ENCODE results near the gene ME2. TPM values are rescaled to one million over a fixed set of nuclear protein-coding genes. Genes with fewer than 3 reads are reported as not detected.
"Not testable (repeated sequence)": the region's sequence is repeated elsewhere in the genome, so short reads cannot be mapped to it uniquely, and the experiment has no call there.

Gene ME2
- 39.0 TPM for total RNA-seq

GRCh38 chr18:50878345-50879301, at the start of gene ME2:
Gene ME2, plus strand, starts transcription at chr18:50879118. Its CDS starts 16,703 bp downstream, at chr18:50895821.
- peak; percentile 94 for DNase-seq (ENCODE audit: low spot score)

DNA sequence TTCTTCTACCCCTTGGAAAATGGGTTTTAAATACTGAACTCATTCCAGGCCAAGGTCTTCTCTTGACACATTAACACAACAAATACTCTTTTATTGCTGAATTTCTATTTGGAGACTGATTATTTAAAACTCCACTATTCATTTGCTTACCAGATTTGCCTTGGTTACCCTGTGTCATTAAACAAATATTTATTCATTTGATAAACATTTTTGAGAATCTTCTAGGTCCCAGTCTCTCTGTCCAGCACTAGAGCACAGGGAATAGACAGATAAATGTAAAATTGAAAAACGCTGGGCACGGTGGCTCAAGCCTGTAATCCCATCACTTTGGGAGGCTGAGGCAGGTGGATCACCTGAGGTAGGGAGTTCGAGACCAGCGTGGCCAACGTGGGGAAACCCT, 49.3 kb upstream of the ME2 start:
- no peak for DNase-seq (ENCODE audit: low spot score)

- no peak for DNase-seq (ENCODE audit: low spot score)
These were observed 48.4 kb upstream of the ME2 start for GRCh38 chr18:50830544-50830943.

DNA sequence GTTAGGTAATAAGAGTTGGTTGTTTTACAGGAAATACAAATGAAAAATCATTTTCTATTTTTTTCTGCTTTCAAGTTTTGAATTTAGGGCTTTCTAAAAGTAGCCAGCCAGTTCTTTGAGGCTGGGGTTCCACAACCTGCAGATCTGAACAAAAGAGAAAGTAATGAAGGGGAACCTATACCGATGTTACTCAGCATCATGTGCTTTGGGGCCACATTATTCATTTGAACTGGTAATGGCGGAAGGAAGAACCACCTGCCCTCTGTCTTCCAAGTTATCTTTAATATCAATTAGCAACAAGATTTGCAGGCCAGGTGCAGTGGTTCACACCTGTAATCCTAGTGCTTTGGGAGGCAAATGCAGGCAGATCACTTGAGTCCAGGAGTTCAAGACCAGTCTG, 46.2 kb upstream of the ME2 start:
- DNase-seq (ENCODE audit: low spot score): no peak

- DNase-seq (ENCODE audit: low spot score): not testable (repeated sequence)
These were observed 45.4 kb upstream of the ME2 start for GRCh38 chr18:50833496-50833895.

DNA sequence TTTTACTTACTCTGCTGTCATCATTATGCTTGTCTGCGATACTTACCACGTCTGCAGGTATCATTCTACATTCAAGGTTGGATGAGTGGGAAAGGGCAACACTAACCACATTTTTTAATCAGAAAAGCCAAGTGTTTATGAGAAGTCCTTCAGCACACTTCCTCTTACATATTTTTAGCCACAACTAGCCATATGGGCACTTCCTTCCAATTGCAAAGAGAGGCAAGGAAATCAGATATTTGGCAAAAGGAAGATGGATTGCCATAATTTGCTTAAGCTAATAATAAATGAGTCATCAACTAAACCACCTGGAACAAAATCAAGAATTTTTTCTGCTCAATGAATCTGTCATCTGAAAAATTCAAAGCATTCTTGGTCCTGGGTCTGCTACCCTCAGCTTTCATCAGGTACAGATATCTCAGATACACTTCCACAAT, 42.4 kb upstream of the ME2 start:
- no peak for DNase-seq (ENCODE audit: low spot score)

DNA sequence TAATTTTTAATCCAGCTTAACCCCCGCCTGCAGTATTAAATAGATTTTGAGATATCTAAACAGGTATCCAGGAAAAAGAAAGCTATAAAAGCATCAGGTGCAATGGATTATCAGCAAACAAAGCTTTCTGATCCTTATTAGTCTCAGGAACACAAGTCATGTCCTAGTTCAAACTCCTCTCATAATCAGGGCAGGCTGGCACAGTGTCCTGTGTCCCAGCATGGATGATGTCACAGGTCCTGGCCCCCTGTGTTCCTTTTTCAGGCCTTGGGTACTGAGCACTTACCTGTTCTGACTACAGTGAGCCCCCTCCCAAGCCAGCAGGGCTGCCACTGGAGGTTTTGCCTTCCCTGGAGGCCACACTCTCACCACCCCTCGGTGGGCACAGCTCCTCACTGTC, 39.6 kb upstream of the ME2 start:
- DNase-seq (ENCODE audit: low spot score): no peak

GRCh38 chr18:50839996-50840395, 38.9 kb upstream of the ME2 start:
- DNase-seq (ENCODE audit: low spot score): no peak

DNA sequence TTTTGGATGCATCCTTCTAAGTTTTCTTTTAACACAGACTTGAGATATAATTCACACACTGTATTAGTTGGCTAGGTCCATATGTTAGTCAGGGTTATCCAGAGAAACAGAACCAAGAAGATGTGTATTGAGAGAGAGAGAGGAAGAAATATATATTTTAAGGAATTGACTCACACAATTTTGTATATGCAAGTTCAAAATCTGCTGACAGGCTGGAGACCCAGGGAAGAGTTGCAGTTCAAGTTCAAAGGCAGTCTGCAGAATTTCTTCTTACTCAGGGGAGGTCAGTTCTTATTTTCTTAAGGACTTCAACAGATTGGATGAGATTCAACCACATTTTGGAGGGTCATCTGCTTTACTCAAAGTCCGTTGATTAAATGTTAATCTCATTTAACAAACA, 36.1 kb upstream of the ME2 start:
- DNase-seq (ENCODE audit: low spot score): no peak

DNA sequence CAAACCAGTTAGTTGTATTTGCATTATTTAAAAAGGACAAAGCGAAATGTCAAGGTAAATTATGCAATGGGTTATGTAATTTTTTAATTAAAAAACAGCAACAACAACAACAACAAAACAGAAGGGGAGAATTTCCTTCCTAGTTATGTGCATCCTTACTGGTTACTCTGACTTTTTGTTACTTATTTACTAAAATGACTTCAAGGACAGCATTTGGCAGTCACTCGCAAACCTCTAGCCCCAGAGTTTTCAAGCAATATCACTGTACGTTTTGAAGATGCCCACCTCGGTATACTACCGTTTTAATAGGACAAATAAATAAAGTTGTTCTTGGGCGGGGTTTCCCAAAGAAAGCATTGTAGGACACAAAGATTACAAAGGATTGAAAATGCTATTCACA, 34.4 kb upstream of the ME2 start:
- no peak for DNase-seq (ENCODE audit: low spot score)

GRCh38 chr18:50844960-50845359, 34.0 kb upstream of the ME2 start:
- DNase-seq (ENCODE audit: low spot score): no peak

DNA sequence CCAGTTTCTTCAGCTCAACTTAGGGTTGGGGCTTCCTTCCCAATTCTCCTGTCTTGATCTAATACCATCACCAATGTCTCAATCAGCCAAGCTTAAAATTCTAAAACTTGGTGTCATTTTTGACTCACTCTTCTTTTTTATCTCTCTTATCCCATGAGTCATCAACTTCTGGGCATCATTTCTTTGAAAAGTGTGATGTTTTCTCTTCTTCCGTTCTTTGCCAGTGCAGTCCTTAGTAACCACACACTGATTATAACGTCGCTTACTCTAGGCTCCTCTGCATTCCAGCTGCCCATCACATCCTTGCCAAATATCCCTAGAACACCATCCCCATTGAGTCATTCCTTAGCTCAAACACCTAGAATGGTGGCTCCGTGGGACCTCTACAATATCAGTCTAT, 31.7 kb upstream of the ME2 start:
- DNase-seq (ENCODE audit: low spot score): no peak

GRCh38 chr18:50848061-50848551, 30.8 kb upstream of the ME2 start:
- DNase-seq (ENCODE audit: low spot score): no peak

GRCh38 chr18:50848991-50849390, 29.9 kb upstream of the ME2 start:
- no peak for DNase-seq (ENCODE audit: low spot score)

DNA sequence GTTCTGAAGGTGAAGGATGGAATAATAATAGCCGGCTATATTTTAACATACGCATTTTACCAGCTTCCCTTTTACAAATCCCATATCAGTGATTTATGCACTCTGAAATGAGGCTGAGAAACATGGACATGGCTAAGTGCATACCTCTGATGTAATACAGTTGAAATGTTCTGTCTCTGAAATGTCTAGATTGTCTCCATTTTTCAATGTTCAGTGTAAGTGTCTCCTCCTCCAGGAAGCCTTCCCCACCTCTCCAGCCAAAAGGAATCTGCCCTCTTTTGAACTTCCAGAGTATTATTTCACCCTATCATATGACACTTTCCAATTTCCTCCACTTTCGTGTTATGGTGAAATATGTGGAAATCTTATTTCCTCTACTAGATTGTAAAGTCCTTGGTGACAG, 29.5 kb upstream of the ME2 start:
- DNase-seq (ENCODE audit: low spot score): no peak

DNA sequence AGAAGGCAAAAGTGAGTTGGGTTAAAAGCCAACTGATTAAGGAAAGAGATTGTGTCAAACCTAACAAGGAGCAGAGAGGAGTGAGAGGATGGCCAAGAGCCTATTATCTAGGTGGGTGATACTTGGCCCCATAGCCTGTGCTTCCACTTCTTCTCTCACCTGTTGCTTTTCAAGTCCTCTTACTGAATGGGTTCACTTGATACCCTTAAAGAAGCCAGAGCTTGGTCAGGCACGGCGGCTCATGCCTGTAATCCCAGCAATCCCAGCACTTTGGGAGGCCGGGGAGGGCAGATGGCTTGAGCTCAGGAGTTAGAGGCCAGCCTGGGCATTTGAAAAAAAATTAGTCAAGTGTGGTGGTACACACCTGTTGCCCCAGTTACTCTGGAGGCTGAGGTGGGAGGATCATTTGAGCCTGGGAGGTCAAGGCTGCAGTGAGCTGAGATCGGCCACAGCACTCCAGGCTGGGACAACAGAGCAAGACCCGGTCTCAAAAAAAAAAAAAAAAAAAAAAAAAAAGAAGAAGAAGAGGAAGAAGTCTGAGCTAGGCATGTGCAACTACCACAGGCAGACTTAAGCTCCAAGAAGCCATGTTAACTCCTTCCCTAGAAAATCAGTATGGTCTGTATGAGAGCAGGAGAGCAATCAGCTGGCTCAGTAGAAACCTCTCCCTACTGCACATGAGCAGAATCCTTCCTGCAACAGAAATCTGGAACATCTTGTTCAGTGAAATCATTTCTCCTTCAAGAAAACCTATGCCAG, 28.4 kb upstream of the ME2 start:
- no peak for DNase-seq (ENCODE audit: low spot score)

GRCh38 chr18:50853863-50854271, 25.1 kb upstream of the ME2 start:
- peak; percentile 20 for DNase-seq (ENCODE audit: low spot score)

GRCh38 chr18:50855976-50856757, 22.8 kb upstream of the ME2 start:
- no peak for DNase-seq (ENCODE audit: low spot score)

- DNase-seq (ENCODE audit: low spot score): not testable (repeated sequence)
These were observed 21.8 kb upstream of the ME2 start for GRCh38 chr18:50857166-50857565.

GRCh38 chr18:50857694-50858093, 21.2 kb upstream of the ME2 start:
- no peak for DNase-seq (ENCODE audit: low spot score)

DNA sequence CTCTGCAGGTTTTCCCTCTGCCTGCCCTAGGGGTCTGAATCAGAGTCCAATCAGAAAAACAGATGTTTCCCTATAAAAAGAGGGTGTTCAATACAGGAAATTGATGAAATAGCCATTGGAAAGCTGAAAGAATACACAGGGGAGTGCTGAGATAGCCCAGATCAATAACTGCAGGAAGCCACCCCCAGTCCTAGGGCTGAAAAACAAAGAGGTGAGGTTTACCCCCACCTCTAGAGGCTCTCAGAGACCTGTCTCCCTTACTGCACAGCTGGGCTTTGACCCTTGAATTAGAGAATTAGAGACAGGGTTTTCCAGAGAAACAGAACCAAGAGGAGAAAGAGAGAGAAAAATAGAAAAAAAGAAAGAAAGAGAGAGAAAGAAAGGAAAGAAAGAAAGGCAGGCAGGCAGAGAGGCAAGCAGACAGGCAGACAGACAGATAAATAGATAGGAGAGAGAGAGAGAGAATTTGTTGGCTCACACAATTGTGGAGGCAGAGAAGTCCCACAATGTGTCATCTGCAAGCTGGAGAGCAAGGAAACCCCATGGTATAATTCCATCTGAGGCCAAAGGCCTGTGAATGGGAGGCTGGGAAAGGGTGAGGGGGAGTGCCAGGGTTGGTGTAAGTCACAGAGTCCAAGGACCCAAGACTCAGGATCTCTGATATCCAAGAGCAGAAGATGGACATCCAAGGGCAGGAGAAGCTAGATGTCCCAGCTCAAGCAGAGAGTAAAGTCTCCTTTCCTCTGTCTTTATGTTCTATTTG, 18.9 kb upstream of the ME2 start:
- no peak for DNase-seq (ENCODE audit: low spot score)
